Endothelial cell (in vitro differentiated cells): ENCODE data around the gene ADGRD2. TPM values are rescaled to one million over a fixed set of nuclear protein-coding genes. Genes with fewer than 3 reads are reported as not detected.

Experiments
- DNase-seq: peaks from one replicate; pipeline ENCODE4 v3.0.0; 2021; ENCODE audit warnings: low spot score
- H3K27ac Mint-ChIP-seq: one replicate; pipeline ENCODE4 v1.8.0; 2021; ENCODE audit warnings: mixed read lengths, inconsistent platforms; ENCODE audit not compliant: unreplicated experiment
- H3K27me3 Mint-ChIP-seq: one replicate; pipeline ENCODE4 v1.8.0; 2021; ENCODE audit warnings: mild to moderate bottlenecking, moderate library complexity, mixed read lengths, inconsistent platforms; ENCODE audit not compliant: unreplicated experiment
- H3K36me3 Mint-ChIP-seq: one replicate; pipeline ENCODE4 v1.8.0; 2021; ENCODE audit warnings: mild to moderate bottlenecking, low read depth, mixed read lengths, inconsistent platforms; ENCODE audit not compliant: unreplicated experiment
- H3K4me1 Mint-ChIP-seq: one replicate; pipeline ENCODE4 v1.8.0; 2021; ENCODE audit warnings: mild to moderate bottlenecking, mixed read lengths, inconsistent platforms; ENCODE audit not compliant: unreplicated experiment
- H3K4me3 Mint-ChIP-seq: one replicate; pipeline ENCODE4 v1.8.0; 2021; ENCODE audit warnings: mild to moderate bottlenecking, mixed read lengths, inconsistent platforms; ENCODE audit not compliant: unreplicated experiment
- H3K9me3 Mint-ChIP-seq: one replicate; pipeline ENCODE4 v1.8.0; 2021; ENCODE audit warnings: mixed read lengths, inconsistent platforms; ENCODE audit not compliant: unreplicated experiment
- total RNA-seq: library from RNA; stranded (reverse); fragmentation: NEBNext Ultra II Directional; extraction: Animal tissue kit (Norgen Biotek cat#: 25700); gene quantifications from one replicate; pipeline ENCODE4 v1.2.1, GENCODE V29; 2021; ENCODE audit not compliant: unreplicated experiment
- TF ChIP-seq, protein P1 (sequence below): fragments of 200-600 bp; sonication (generic); IDR thresholded peaks from one replicate; pipeline ENCODE4 v1.5.0; 2021; ENCODE audit warnings: antibody characterized with exemption; ENCODE audit not compliant: unreplicated experiment

Gene ADGRD2
- total RNA-seq, 1 donor from 2014 or later, result not detected

DNA sequence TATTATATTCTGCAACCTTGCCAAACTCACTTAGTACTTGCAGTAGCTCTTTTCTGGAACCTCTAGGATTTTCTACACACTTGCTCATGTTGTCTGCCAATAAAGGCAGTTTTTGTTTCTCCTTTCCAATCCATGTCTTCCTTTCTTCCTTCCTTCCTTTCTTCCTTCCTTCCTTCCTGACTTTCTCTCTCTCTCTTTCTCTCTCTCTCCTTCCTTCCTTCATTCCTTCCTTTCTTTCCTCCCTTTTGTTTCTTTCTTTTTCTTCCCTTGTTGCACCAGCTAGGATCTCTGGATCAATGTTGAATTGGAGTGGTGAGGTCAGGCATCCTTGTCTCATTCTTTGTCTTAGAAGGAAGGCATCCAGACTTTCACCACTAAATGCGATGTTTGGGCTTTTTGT is 12.5 kb downstream of the ADGRD2 start:
- Mint-ChIP-seq H3K36me3 (no peaks in the 10 kb centered on the region), H3K9me3 (no peaks in the 10 kb centered on the region), H3K27me3 (peaks cover 2% of the 10 kb centered on the region)

DNA sequence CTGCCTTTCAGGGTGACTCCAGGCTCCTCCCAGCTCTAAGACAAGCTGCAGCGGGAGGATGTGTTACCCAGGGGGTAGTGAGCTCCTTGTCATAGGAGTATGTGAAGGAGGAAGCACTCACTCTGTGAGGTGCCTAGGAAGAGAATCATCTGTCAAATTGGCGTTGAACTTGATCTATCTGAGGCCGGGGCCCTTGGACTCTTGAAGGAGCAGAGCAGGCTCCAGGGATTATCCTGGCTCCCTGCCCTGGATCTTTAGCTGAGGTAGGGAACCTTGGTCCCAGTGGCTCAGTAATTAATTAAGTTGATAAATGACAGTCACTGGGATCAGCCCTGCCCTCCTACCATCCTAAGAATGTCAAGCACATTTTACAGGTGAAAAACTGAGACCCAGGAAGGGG is 15.5 kb downstream of the ADGRD2 start:
- H3K36me3 Mint-ChIP-seq, result no peaks in the 10 kb centered on the region
- peaks cover 6% of the 10 kb centered on the region for H3K27me3 Mint-ChIP-seq
- H3K9me3 Mint-ChIP-seq, result no peaks in the 10 kb centered on the region
- H3K27ac Mint-ChIP-seq, result no peak overlapping the region
- DNase-seq, result no peak
- H3K4me3 Mint-ChIP-seq, result no peak overlapping the region
- TF ChIP-seq, protein P1, sequence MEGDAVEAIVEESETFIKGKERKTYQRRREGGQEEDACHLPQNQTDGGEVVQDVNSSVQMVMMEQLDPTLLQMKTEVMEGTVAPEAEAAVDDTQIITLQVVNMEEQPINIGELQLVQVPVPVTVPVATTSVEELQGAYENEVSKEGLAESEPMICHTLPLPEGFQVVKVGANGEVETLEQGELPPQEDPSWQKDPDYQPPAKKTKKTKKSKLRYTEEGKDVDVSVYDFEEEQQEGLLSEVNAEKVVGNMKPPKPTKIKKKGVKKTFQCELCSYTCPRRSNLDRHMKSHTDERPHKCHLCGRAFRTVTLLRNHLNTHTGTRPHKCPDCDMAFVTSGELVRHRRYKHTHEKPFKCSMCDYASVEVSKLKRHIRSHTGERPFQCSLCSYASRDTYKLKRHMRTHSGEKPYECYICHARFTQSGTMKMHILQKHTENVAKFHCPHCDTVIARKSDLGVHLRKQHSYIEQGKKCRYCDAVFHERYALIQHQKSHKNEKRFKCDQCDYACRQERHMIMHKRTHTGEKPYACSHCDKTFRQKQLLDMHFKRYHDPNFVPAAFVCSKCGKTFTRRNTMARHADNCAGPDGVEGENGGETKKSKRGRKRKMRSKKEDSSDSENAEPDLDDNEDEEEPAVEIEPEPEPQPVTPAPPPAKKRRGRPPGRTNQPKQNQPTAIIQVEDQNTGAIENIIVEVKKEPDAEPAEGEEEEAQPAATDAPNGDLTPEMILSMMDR, result no peak
- peaks cover 5% of the 10 kb centered on the region for H3K4me1 Mint-ChIP-seq

More for the DNA sequence above, 12.5 kb downstream of the ADGRD2 start:
- DNase-seq, result no peak
- H3K4me1 Mint-ChIP-seq, result peaks cover 3% of the 10 kb centered on the region
- no peak overlapping the region for H3K4me3 Mint-ChIP-seq
- H3K27ac Mint-ChIP-seq, result no peak overlapping the region
- TF ChIP-seq, protein P1, result no peak

DNA sequence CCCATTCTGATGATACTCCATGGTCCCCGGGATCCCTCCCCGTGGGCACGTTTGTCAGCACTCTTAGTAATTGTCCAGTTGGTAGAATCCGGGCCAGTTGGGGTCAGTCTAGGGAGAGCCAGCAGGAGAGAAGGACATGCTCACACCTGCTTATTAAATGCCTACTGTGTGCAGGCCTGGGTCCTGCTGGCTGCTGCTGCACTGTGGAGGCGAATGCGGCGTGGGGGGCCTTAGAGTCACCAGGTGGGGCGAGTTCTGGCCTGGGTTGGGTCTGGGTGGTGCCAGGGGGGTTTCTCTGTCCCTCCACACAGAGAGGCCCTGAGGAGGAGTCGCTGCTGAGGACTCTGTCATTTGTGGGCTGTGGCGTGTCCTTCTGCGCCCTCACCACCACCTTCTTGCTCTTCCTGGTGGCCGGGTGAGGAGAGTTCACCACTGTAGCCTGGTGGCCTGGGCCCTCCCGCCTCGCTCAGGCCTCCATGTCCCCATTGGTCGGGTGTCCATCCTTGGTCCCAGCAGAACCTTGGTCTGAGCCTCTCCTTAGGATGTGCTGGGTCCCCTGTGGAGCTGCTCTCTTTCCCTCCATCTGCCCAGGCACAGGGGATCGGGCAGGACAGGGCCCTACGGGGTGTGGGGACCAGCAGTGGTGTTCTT is 17.3 kb downstream of the ADGRD2 start:
- no peak overlapping the region for H3K27ac Mint-ChIP-seq
- H3K36me3 Mint-ChIP-seq, result no peaks in the 10 kb centered on the region
- DNase-seq, result no peak
- peaks cover 5% of the 10 kb centered on the region for H3K4me1 Mint-ChIP-seq
- H3K27me3 Mint-ChIP-seq, result peaks cover 8% of the 10 kb centered on the region
- no peaks in the 10 kb centered on the region for H3K9me3 Mint-ChIP-seq
- no peak overlapping the region for H3K4me3 Mint-ChIP-seq
- TF ChIP-seq, protein P1, result no peak

DNA sequence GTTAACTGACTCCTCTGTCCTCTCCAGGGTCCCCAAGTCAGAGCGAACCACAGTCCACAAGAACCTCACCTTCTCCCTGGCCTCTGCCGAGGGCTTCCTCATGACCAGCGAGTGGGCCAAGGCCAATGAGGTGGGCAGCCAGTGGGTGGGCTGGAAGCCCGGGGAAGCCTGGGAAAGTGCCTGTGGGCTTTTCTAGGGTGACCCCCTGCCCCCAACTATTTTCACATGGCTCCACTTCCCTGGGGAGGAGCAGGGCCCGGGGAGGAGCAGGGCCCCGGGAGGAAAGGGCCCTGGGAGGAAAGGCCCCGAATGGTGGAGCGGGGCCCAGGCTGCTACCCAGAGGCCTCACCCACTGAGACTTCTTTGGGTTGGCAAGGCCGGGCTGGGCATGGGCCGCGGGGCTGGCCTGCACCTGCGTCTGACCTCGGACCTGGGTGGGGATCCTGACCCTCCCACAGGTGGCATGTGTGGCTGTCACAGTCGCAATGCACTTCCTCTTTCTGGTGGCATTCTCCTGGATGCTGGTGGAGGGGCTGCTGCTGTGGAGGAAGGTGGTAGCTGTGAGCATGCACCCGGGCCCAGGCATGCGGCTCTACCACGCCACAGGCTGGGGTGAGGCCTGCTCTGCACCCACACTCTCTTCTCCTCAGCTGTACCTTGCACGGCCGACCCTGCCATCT is 17.9 kb downstream of the ADGRD2 start:
- no peaks in the 10 kb centered on the region for H3K36me3 Mint-ChIP-seq
- H3K4me1 Mint-ChIP-seq, result peaks cover 2% of the 10 kb centered on the region
- TF ChIP-seq, protein P1, result no peak
- H3K4me3 Mint-ChIP-seq, result no peak overlapping the region
- H3K27ac Mint-ChIP-seq, result no peak overlapping the region
- no peaks in the 10 kb centered on the region for H3K9me3 Mint-ChIP-seq
- DNase-seq, result no peak
- peaks cover 10% of the 10 kb centered on the region for H3K27me3 Mint-ChIP-seq
